Measurements from ENCODE around the gene SLC22A23. TPM values are rescaled to one million over a fixed set of nuclear protein-coding genes. Genes with fewer than 3 reads are reported as not detected.

SLC22A23 gene
- total and polyA plus RNA-seq, 4 donors, result 4.9 to 45.4 (median 19.7) TPM

GRCh38 chr6:3433005-3433404 lies 23.8 kb downstream of the SLC22A23 start:
- Histone ChIP-seq H3K9ac (ENCODE audit: low read depth in 1 of 2, low read length in 2 of 2) (no peak overlapping the region), H3K27me3 (ENCODE audit: control insufficient read depth in 4 of 4, insufficient read depth in 4 of 4, low read length in 3 of 4) (no peaks in the 10 kb centered on the region), H3K4me1 (ENCODE audit: control insufficient read depth in 4 of 4, insufficient read depth in 4 of 4, low read length in 3 of 4) (peaks cover 0 to 3% (median 1%) of the 10 kb centered on the region in 4 donors), H3K4me3 (ENCODE audit: low read depth in 1 of 3, low read length in 3 of 3) (no peak overlapping the region), H3K9me3 (ENCODE audit: control insufficient read depth in 4 of 4, low read length in 3 of 4) (no peaks in the 10 kb centered on the region), H3K36me3 (ENCODE audit: control insufficient read depth in 4 of 4, insufficient read depth in 3 of 4, low read depth in 1 of 4, low read length in 3 of 4) (peaks cover 0 to 2% (median 0%) of the 10 kb centered on the region in 4 donors), H3K27ac (ENCODE audit: low read depth in 1 of 2, low read length in 2 of 2) (no peak overlapping the region)
- no peak for DNase-seq (ENCODE audit: low spot score)
- TF ChIP-seq RAD21 (IDR thresholded peaks at IDR 0.05), result peak in 1 of 2 donors; percentile 50
- no peak for TF ChIP-seq HNF4A (conservative IDR thresholded peaks at IDR 0.05)
- 77% methylated on average over 4 of the region's 4 CpGs for WGBS

- peaks cover 0 to 7% (median 5%) of the 10 kb centered on the region in 4 donors for H3K4me1 ChIP-seq (ENCODE audit: control insufficient read depth in 4 of 4, insufficient read depth in 4 of 4, low read length in 3 of 4)
- no peaks in the 10 kb centered on the region for H3K9me3 ChIP-seq (ENCODE audit: control insufficient read depth in 4 of 4, low read length in 3 of 4)
- no peak overlapping the region for H3K9ac ChIP-seq (ENCODE audit: low read depth in 1 of 2, low read length in 2 of 2)
- no peak overlapping the region for H3K4me3 ChIP-seq (ENCODE audit: low read depth in 1 of 3, low read length in 3 of 3)
- H3K27ac ChIP-seq (ENCODE audit: low read depth in 1 of 2, low read length in 2 of 2), result no peak overlapping the region
- peaks cover 0 to 2% (median 0%) of the 10 kb centered on the region in 4 donors for H3K36me3 ChIP-seq (ENCODE audit: control insufficient read depth in 4 of 4, insufficient read depth in 3 of 4, low read depth in 1 of 4, low read length in 3 of 4)
- no peaks in the 10 kb centered on the region for H3K27me3 ChIP-seq (ENCODE audit: control insufficient read depth in 4 of 4, insufficient read depth in 4 of 4, low read length in 3 of 4)
- WGBS, result 94% methylated on average over 7 of the region's 7 CpGs
- no peak for DNase-seq (ENCODE audit: low spot score)
- TF ChIP-seq HNF4A (conservative IDR thresholded peaks at IDR 0.05) (no peak), CTCF (IDR thresholded peaks at IDR 0.05; ENCODE audit: low read depth, low read length, missing input control) (no peak), MAX (IDR thresholded peaks at IDR 0.05) (no peak), NR2F2 (IDR thresholded peaks at IDR 0.05) (no peak), JUND (IDR thresholded peaks at IDR 0.05) (no peak), RXRA (IDR thresholded peaks at IDR 0.05) (no peak), TAF1 (conservative IDR thresholded peaks at IDR 0.05) (no peak), FOXA1 (IDR thresholded peaks at IDR 0.05) (no peak), REST (IDR thresholded peaks at IDR 0.05) (no peak), HNF4G (IDR thresholded peaks at IDR 0.05) (no peak), EGR1 (IDR thresholded peaks at IDR 0.05; ENCODE audit: low read depth in 2 of 2) (no peak), FOXA2 (IDR thresholded peaks at IDR 0.05) (no peak), SP1 (IDR thresholded peaks at IDR 0.05) (no peak)
These were observed 24.4 kb downstream of the SLC22A23 start for GRCh38 chr6:3432416-3432815.

- WGBS, result 92% methylated on average over 8 of the region's 8 CpGs
These were observed 24.9 kb downstream of the SLC22A23 start for GRCh38 chr6:3431994-3432393.

More at GRCh38 chr6:3431994-3432393, 24.9 kb downstream of the SLC22A23 start:
- no peaks in the 10 kb centered on the region for H3K9me3 ChIP-seq (ENCODE audit: control insufficient read depth in 4 of 4, low read length in 3 of 4)
- no peak for DNase-seq (ENCODE audit: low spot score)
- H3K27me3 ChIP-seq (ENCODE audit: control insufficient read depth in 4 of 4, insufficient read depth in 4 of 4, low read length in 3 of 4), result no peaks in the 10 kb centered on the region
- no peak overlapping the region for H3K4me3 ChIP-seq (ENCODE audit: low read depth in 1 of 3, low read length in 3 of 3)
- H3K4me1 ChIP-seq (ENCODE audit: control insufficient read depth in 4 of 4, insufficient read depth in 4 of 4, low read length in 3 of 4), result peaks cover 0 to 9% (median 7%) of the 10 kb centered on the region in 4 donors
- no peak overlapping the region for H3K27ac ChIP-seq (ENCODE audit: low read depth in 1 of 2, low read length in 2 of 2)
- H3K9ac ChIP-seq (ENCODE audit: low read depth in 1 of 2, low read length in 2 of 2), result no peak overlapping the region
- H3K36me3 ChIP-seq (ENCODE audit: control insufficient read depth in 4 of 4, insufficient read depth in 3 of 4, low read depth in 1 of 4, low read length in 3 of 4), result peaks cover 0 to 2% (median 0%) of the 10 kb centered on the region in 4 donors
- TF ChIP-seq REST (IDR thresholded peaks at IDR 0.05) (no peak), ATF3 (IDR thresholded peaks at IDR 0.05) (no peak)
